Measurements from ENCODE around the gene TSHB. TPM values are rescaled to one million over a fixed set of nuclear protein-coding genes. Genes with fewer than 3 reads are reported as not detected.
"Not testable (repeated sequence)": the region's sequence is repeated elsewhere in the genome, so short reads cannot be mapped to it uniquely, and the experiment has no call there.

TSHB gene
- total RNA-seq, 2 experiments from 2014 or later: not detected

DNA sequence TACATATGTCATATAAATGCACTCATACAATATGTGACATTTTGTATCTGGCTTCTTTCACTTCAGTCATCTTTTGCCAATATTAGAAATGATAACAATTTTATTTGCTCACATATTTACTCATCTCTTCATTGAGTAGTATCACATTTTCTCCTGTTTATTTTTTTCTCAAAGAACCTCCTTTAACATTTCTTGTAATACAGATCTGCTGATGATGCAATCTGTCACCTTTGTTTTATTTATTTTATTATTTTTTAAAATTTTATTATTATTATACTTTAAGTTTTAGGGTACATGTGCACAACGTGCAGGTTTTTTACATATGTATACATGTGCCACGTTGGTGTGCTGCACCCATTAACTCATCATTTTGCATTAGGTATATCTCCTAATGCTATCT, 15.8 kb upstream of the TSHB start:
- POLR2A ChIA-PET: interaction anchor here (0.5 to 0.6 kb wide), 2 partner anchors 232 to 463 kb away, joined by 3 read pairs; no protein-coding TSS in a partner anchor
- Histone ChIP-seq H3K4me1 (ENCODE audit: insufficient read depth, low read length, poor library complexity, severe bottlenecking) (no peaks in the 10 kb centered on the region), H3K9me3 (ENCODE audit: low read length) (no peaks in the 10 kb centered on the region), H2AFZ (ENCODE audit: low read length) (no peak overlapping the region), H4K20me1 (ENCODE audit: insufficient read depth, low read length) (no peaks in the 10 kb centered on the region), H3K36me3 (ENCODE audit: insufficient read depth, low read length) (no peaks in the 10 kb centered on the region), H3K9me2 (ENCODE audit: insufficient read depth, low read length) (no peaks in the 10 kb centered on the region), H3K79me2 (ENCODE audit: insufficient read depth, low read depth, low read length) (no peaks in the 10 kb centered on the region), H3K4me2 (ENCODE audit: low read length) (no peak overlapping the region), H3K4me3 (ENCODE audit: low read depth, low read length, poor library complexity, severe bottlenecking) (no peak overlapping the region), H3K27ac (ENCODE audit: low read depth, low read length, poor library complexity, severe bottlenecking) (no peak overlapping the region)
- no peak for TF ChIP-seq EZH2phosphoT487 (IDR thresholded peaks at IDR 0.05; ENCODE audit: borderline replicate concordance, low read depth, low read length)
- TF ChIP-seq, protein P1, sequence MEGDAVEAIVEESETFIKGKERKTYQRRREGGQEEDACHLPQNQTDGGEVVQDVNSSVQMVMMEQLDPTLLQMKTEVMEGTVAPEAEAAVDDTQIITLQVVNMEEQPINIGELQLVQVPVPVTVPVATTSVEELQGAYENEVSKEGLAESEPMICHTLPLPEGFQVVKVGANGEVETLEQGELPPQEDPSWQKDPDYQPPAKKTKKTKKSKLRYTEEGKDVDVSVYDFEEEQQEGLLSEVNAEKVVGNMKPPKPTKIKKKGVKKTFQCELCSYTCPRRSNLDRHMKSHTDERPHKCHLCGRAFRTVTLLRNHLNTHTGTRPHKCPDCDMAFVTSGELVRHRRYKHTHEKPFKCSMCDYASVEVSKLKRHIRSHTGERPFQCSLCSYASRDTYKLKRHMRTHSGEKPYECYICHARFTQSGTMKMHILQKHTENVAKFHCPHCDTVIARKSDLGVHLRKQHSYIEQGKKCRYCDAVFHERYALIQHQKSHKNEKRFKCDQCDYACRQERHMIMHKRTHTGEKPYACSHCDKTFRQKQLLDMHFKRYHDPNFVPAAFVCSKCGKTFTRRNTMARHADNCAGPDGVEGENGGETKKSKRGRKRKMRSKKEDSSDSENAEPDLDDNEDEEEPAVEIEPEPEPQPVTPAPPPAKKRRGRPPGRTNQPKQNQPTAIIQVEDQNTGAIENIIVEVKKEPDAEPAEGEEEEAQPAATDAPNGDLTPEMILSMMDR (conservative IDR thresholded peaks at IDR 0.05; ENCODE audit: low read length): no peak
- CTCF ChIA-PET (ENCODE audit: unreplicated experiment): no interaction called here
- no TSS peak for BruUV-seq (replicated peaks)
- intact Hi-C loops (cut with micrococcal nuclease; ENCODE audit: unreplicated experiment): no loop called here
- DNase-seq (ENCODE audit: low spot score): no peak

DNA sequence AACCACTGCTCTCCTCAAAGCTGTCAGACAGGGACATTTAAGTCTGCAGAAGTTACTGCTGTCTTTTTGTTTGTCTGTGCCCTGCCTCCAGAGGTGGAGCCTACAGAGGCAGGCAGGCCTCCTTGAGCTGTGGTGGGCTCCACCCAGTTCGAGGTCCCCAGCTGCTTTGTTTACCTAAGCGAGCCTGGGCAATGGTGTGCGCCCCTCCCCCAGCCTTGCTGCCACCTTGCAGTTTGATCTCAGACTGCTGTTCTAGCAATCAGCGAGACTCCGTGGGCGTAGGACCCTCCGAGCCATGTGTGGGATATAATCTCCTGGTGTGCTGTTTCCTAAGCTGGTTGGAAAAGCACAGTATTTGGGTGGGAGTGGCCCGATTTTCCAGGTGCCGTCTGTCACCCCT, 10.1 kb upstream of the TSHB start:
- H3K4me1 ChIP-seq (ENCODE audit: insufficient read depth, low read length, poor library complexity, severe bottlenecking); CTCF ChIA-PET (ENCODE audit: unreplicated experiment); POLR2A ChIA-PET; H3K9me2 ChIP-seq (ENCODE audit: insufficient read depth, low read length); H3K27ac ChIP-seq (ENCODE audit: low read depth, low read length, poor library complexity, severe bottlenecking); intact Hi-C loops (cut with micrococcal nuclease; ENCODE audit: unreplicated experiment); H3K9me3 ChIP-seq (ENCODE audit: low read length); H4K20me1 ChIP-seq (ENCODE audit: insufficient read depth, low read length); H3K36me3 ChIP-seq (ENCODE audit: insufficient read depth, low read length); H3K4me3 ChIP-seq (ENCODE audit: low read depth, low read length, poor library complexity, severe bottlenecking); BruUV-seq (replicated peaks); H2AFZ ChIP-seq (ENCODE audit: low read length); H3K4me2 ChIP-seq (ENCODE audit: low read length); DNase-seq (ENCODE audit: low spot score); H3K79me2 ChIP-seq (ENCODE audit: insufficient read depth, low read depth, low read length): not testable (repeated sequence)

DNA sequence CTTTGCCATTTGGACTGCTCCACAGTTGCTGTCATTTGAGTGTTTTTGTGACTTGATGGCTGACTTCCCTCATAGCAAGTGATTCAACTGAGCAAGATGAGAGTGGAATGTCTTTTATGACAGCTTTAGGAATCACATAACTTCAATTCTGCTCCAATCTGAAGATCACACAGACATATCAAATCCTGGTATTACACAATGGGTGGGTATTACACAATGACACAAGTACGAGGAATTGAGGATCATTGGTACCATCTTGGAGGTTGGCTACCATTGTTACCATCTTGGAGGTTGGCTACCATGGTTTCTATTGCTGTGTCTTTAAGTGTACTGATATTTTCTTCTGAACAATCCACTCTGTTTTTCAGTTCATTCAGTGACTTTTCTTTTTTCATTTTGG, 8.5 kb upstream of the TSHB start:
- no peaks in the 10 kb centered on the region for H3K36me3 ChIP-seq (ENCODE audit: insufficient read depth, low read length)
- H4K20me1 ChIP-seq (ENCODE audit: insufficient read depth, low read length): no peaks in the 10 kb centered on the region
- no peaks in the 10 kb centered on the region for H3K9me2 ChIP-seq (ENCODE audit: insufficient read depth, low read length)
- CTCF ChIA-PET (ENCODE audit: unreplicated experiment): no interaction called here
- no peak overlapping the region for H3K4me3 ChIP-seq (ENCODE audit: low read depth, low read length, poor library complexity, severe bottlenecking)
- H3K27ac ChIP-seq (ENCODE audit: low read depth, low read length, poor library complexity, severe bottlenecking): no peak overlapping the region
- no peaks in the 10 kb centered on the region for H3K79me2 ChIP-seq (ENCODE audit: insufficient read depth, low read depth, low read length)
- DNase-seq (ENCODE audit: low spot score): no peak
- no peak overlapping the region for H2AFZ ChIP-seq (ENCODE audit: low read length)
- TF ChIP-seq, protein P1 (conservative IDR thresholded peaks at IDR 0.05; ENCODE audit: low read length): no peak
- no peak for TF ChIP-seq EZH2phosphoT487 (IDR thresholded peaks at IDR 0.05; ENCODE audit: borderline replicate concordance, low read depth, low read length)
- H3K4me1 ChIP-seq (ENCODE audit: insufficient read depth, low read length, poor library complexity, severe bottlenecking): no peaks in the 10 kb centered on the region
- H3K9me3 ChIP-seq (ENCODE audit: low read length): no peaks in the 10 kb centered on the region
- no TSS peak for BruUV-seq (replicated peaks)
- no peak overlapping the region for H3K4me2 ChIP-seq (ENCODE audit: low read length)
- intact Hi-C loops (cut with micrococcal nuclease; ENCODE audit: unreplicated experiment): no loop called here
- POLR2A ChIA-PET: no interaction called here

Data from OCI-LY7 (cell line).